Mesothelial cell of epicardium (in vitro differentiated cells): ENCODE measurements around the gene DENND2D. TPM values are rescaled to one million over a fixed set of nuclear protein-coding genes. Genes with fewer than 3 reads are reported as not detected.

ENCODE experiments used
- DNase-seq, 2 experiments: peaks; one replicate each; pipeline ENCODE4 v3.0.0; 2021; ENCODE audit warnings: low spot score in 2 of 2; ENCODE audit not compliant: unreplicated experiment in 2 of 2
- H3K27ac Mint-ChIP-seq: 2 replicates; pipeline ENCODE4 v1.8.0; 2021; ENCODE audit warnings: mixed read lengths
- H3K27me3 Mint-ChIP-seq: 2 replicates; pipeline ENCODE4 v1.8.0; 2021; ENCODE audit warnings: low read depth, mixed read lengths
- H3K36me3 Mint-ChIP-seq: 2 replicates; pipeline ENCODE4 v1.8.0; 2021; ENCODE audit warnings: mixed read lengths
- H3K4me1 Mint-ChIP-seq: 2 replicates; pipeline ENCODE4 v1.8.0; 2021; ENCODE audit warnings: mixed read lengths
- H3K4me3 Mint-ChIP-seq: 2 replicates; pipeline ENCODE4 v1.8.0; 2021; ENCODE audit warnings: mild to moderate bottlenecking, moderate library complexity, mixed read lengths
- H3K9me3 Mint-ChIP-seq: 2 replicates; pipeline ENCODE4 v1.8.0; 2021; ENCODE audit warnings: mixed read lengths
- CTCF ChIP-seq: fragments of 200-600 bp; sonication (generic); IDR thresholded peaks from one replicate; pipeline ENCODE4 v1.5.0; 2021; ENCODE audit warnings: antibody characterized with exemption; ENCODE audit not compliant: unreplicated experiment
- total RNA-seq: library from RNA; stranded (reverse); gene quantifications from 3 replicates; pipeline ENCODE4 v1.2.1, GENCODE V29; 2021

Gene DENND2D
- total RNA-seq, 1 donor from 2014 or later, result 4.8 TPM

- DNase-seq, result no peak
- no peaks in the 10 kb centered on the region for H3K9me3 Mint-ChIP-seq
- peaks cover 5% of the 10 kb centered on the region for H3K4me1 Mint-ChIP-seq
- H3K36me3 Mint-ChIP-seq, result peaks cover 16% of the 10 kb centered on the region
- TF ChIP-seq CTCF, result no peak
- H3K27ac Mint-ChIP-seq, result peak overlapping the region; percentile 70
- H3K27me3 Mint-ChIP-seq, result no peaks in the 10 kb centered on the region
- no peak overlapping the region for H3K4me3 Mint-ChIP-seq
Observed at GRCh38 chr1:111192658-111193519, 7.6 kb downstream of the DENND2D start.

- Mint-ChIP-seq H3K27ac (no peak overlapping the region), H3K9me3 (no peaks in the 10 kb centered on the region), H3K27me3 (no peaks in the 10 kb centered on the region), H3K4me1 (peaks cover 5% of the 10 kb centered on the region), H3K36me3 (peaks cover 16% of the 10 kb centered on the region), H3K4me3 (no peak overlapping the region)
- TF ChIP-seq CTCF, result no peak
- DNase-seq, result no peak
Observed at GRCh38 chr1:111192074-111192473, 8.4 kb downstream of the DENND2D start.

GRCh38 chr1:111191496-111191895 lies 8.9 kb downstream of the DENND2D start:
- no peak for DNase-seq
- Mint-ChIP-seq H3K4me1 (peaks cover 5% of the 10 kb centered on the region), H3K9me3 (no peaks in the 10 kb centered on the region), H3K4me3 (no peak overlapping the region), H3K27ac (no peak overlapping the region), H3K27me3 (no peaks in the 10 kb centered on the region), H3K36me3 (peaks cover 19% of the 10 kb centered on the region)
- TF ChIP-seq CTCF, result no peak

GRCh38 chr1:111190931-111191451 lies 9.5 kb downstream of the DENND2D start:
- TF ChIP-seq CTCF, result no peak
- Mint-ChIP-seq H3K36me3 (peaks cover 19% of the 10 kb centered on the region), H3K4me3 (no peak overlapping the region), H3K27ac (no peak overlapping the region), H3K9me3 (no peaks in the 10 kb centered on the region), H3K27me3 (no peaks in the 10 kb centered on the region), H3K4me1 (peaks cover 5% of the 10 kb centered on the region)
- DNase-seq, result no peak

GRCh38 chr1:111184663-111185062 lies 15.8 kb downstream of the DENND2D start:
- no peak for TF ChIP-seq CTCF
- no peak for DNase-seq
- no peaks in the 10 kb centered on the region for H3K4me1 Mint-ChIP-seq
- no peak overlapping the region for H3K4me3 Mint-ChIP-seq
- H3K27ac Mint-ChIP-seq, result no peak overlapping the region
- peaks cover 27% of the 10 kb centered on the region for H3K36me3 Mint-ChIP-seq
- no peaks in the 10 kb centered on the region for H3K27me3 Mint-ChIP-seq
- no peaks in the 10 kb centered on the region for H3K9me3 Mint-ChIP-seq
